NT2/D1 (cell line): Measurements from ENCODE around the gene CDC42EP3.

Source experiments
- SUZ12 ChIP-seq: IDR thresholded peaks from 2 replicates; pipeline ENCODE4 v1.6.1; 2011; ENCODE audit not compliant: insufficient read length, insufficient read depth; ENCODE audit errors: extremely low read depth
- YY1 ChIP-seq: IDR thresholded peaks from 2 replicates; pipeline ENCODE4 v1.6.1; 2011; ENCODE audit not compliant: insufficient read length, insufficient read depth
- ZNF274 ChIP-seq: IDR thresholded peaks from 2 replicates; pipeline ENCODE4 v1.6.1; 2011; ENCODE audit warnings: mild to moderate bottlenecking, low read depth, low read length

- no peak for TF ChIP-seq YY1
- no peak for TF ChIP-seq ZNF274
- no peak for TF ChIP-seq SUZ12
Measured at GRCh38 chr2:37721201-37721560, 49.7 kb upstream of the CDC42EP3 start.
